RWPE2 (cell line): ENCODE measurements around the gene SIL1.

Experiments
- ATAC-seq: fragments of 200-7000 bp; cut with Tn5 transposase; 3 replicates; pipeline ENCODE4 v1.9.1; 2021; ENCODE audit warnings: low read depth
- DNase-seq: peaks from one replicate; pipeline ENCODE4 v3.0.0-alpha.2; 2020; ENCODE audit warnings: low spot score
- H3K27ac ChIP-seq: fragments of 450-650 bp; 2 replicates; pipeline ENCODE4 v1.5.1; 2017; ENCODE audit warnings: mild to moderate bottlenecking; ENCODE audit not compliant: poor library complexity, severe bottlenecking
- H3K27me3 ChIP-seq: fragments of 250-450 bp; sonication (Bioruptor Pico); 2 replicates; pipeline ENCODE4 v1.5.1; 2021; ENCODE audit warnings: mild to moderate bottlenecking, moderate library complexity; ENCODE audit not compliant: insufficient read depth, poor library complexity, severe bottlenecking
- H3K36me3 ChIP-seq: fragments of 250-450 bp; sonication (Bioruptor Pico); 2 replicates; pipeline ENCODE4 v1.5.1; 2020; ENCODE audit warnings: low read depth, mild to moderate bottlenecking, moderate library complexity
- H3K4me1 ChIP-seq: fragments of 250-450 bp; sonication (Bioruptor Pico); 2 replicates; pipeline ENCODE4 v1.5.1; 2021; ENCODE audit warnings: mild to moderate bottlenecking, moderate library complexity; ENCODE audit not compliant: insufficient read depth, poor library complexity, severe bottlenecking
- H3K4me3 ChIP-seq: fragments of 250-450 bp; sonication (Bioruptor Pico); 2 replicates; pipeline ENCODE4 v1.5.1; 2021; ENCODE audit warnings: mild to moderate bottlenecking, moderate library complexity; ENCODE audit not compliant: severe bottlenecking
- H3K9me3 ChIP-seq: fragments of 250-450 bp; sonication (Bioruptor Pico); 2 replicates; pipeline ENCODE4 v1.5.1; 2021; ENCODE audit warnings: mild to moderate bottlenecking, moderate library complexity; ENCODE audit not compliant: severe bottlenecking
- CTCF ChIP-seq: fragments of 450-650 bp; IDR thresholded peaks from one replicate; pipeline ENCODE4 v1.5.1; 2017; ENCODE audit warnings: mild to moderate bottlenecking, moderate library complexity; ENCODE audit not compliant: poor library complexity, severe bottlenecking

Gene SIL1

GRCh38 chr5:138981131-138981530, 217.0 kb downstream of the SIL1 start:
- Histone ChIP-seq H3K36me3 (no peaks in the 10 kb centered on the region), H3K27ac (no peak overlapping the region), H3K9me3 (no peaks in the 10 kb centered on the region), H3K4me3 (no peak overlapping the region), H3K27me3 (no peaks in the 10 kb centered on the region), H3K4me1 (no peaks in the 10 kb centered on the region)
- no peak for ATAC-seq
- TF ChIP-seq CTCF: no peak
- DNase-seq: no peak

- ATAC-seq (no peak), DNase-seq (no peak)
- Histone ChIP-seq H3K4me3 (no peak overlapping the region), H3K4me1 (no peaks in the 10 kb centered on the region), H3K27me3 (no peaks in the 10 kb centered on the region), H3K36me3 (no peaks in the 10 kb centered on the region), H3K9me3 (no peaks in the 10 kb centered on the region), H3K27ac (no peak overlapping the region)
- no peak for TF ChIP-seq CTCF
Measured at GRCh38 chr5:138980441-138980840, 217.7 kb downstream of the SIL1 start.

GRCh38 chr5:138979684-138980280, 218.4 kb downstream of the SIL1 start:
- no peaks in the 10 kb centered on the region for H3K4me1 ChIP-seq
- H3K9me3 ChIP-seq: no peaks in the 10 kb centered on the region
- H3K27me3 ChIP-seq: no peaks in the 10 kb centered on the region
- no peak for TF ChIP-seq CTCF
- no peak overlapping the region for H3K4me3 ChIP-seq
- H3K27ac ChIP-seq: no peak overlapping the region
- H3K36me3 ChIP-seq: no peaks in the 10 kb centered on the region
- no peak for ATAC-seq
- no peak for DNase-seq

GRCh38 chr5:138978581-138978980, 219.6 kb downstream of the SIL1 start:
- Histone ChIP-seq H3K27me3 (no peaks in the 10 kb centered on the region), H3K4me3 (no peak overlapping the region), H3K9me3 (no peaks in the 10 kb centered on the region), H3K4me1 (no peaks in the 10 kb centered on the region), H3K27ac (no peak overlapping the region), H3K36me3 (no peaks in the 10 kb centered on the region)
- TF ChIP-seq CTCF: no peak
- DNase-seq (no peak), ATAC-seq (no peak)

- H3K27ac ChIP-seq: no peak overlapping the region
- H3K36me3 ChIP-seq: no peaks in the 10 kb centered on the region
- H3K9me3 ChIP-seq: no peaks in the 10 kb centered on the region
- no peaks in the 10 kb centered on the region for H3K4me1 ChIP-seq
- H3K27me3 ChIP-seq: no peaks in the 10 kb centered on the region
- DNase-seq: no peak
- no peak for TF ChIP-seq CTCF
- ATAC-seq: no peak
- H3K4me3 ChIP-seq: no peak overlapping the region
Measured at GRCh38 chr5:138978080-138978479, 220.1 kb downstream of the SIL1 start.
